Measurements from ENCODE around the gene NR3C2.

DNA sequence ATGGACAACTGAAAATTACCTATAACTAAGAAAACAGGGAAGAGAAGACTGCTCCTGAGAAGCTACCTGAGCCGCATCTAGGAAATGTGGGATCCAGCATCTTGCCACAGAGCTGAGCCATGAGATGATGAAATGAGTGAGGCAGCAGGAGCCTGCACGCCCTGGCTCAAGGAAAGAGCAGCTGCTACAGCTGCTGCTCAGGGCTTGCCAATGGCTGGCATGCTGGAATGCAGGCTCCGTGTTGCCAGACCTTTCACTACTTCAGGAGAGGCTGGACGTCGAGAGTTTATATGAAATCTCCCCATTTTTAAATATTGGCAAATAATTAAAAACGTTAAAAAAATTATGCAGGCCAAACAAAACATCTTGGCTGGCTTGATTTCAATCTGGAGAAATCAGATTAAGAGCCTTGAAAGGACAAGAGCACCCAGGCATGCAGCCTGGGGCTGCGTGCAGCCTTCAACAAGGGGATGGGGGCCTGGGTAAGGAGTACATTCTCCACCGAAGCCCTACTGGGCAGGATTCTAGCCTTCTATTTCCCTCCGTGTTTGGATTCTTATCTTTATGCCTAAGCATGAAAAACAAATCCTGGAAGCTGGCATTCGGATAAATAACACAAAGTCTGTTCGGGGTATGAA, 227.6 kb downstream of the NR3C2 start:
- TF ChIP-seq, protein P1, sequence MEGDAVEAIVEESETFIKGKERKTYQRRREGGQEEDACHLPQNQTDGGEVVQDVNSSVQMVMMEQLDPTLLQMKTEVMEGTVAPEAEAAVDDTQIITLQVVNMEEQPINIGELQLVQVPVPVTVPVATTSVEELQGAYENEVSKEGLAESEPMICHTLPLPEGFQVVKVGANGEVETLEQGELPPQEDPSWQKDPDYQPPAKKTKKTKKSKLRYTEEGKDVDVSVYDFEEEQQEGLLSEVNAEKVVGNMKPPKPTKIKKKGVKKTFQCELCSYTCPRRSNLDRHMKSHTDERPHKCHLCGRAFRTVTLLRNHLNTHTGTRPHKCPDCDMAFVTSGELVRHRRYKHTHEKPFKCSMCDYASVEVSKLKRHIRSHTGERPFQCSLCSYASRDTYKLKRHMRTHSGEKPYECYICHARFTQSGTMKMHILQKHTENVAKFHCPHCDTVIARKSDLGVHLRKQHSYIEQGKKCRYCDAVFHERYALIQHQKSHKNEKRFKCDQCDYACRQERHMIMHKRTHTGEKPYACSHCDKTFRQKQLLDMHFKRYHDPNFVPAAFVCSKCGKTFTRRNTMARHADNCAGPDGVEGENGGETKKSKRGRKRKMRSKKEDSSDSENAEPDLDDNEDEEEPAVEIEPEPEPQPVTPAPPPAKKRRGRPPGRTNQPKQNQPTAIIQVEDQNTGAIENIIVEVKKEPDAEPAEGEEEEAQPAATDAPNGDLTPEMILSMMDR (IDR thresholded peaks at IDR 0.05; ENCODE audit: insufficient read depth, low read length, poor library complexity, severe bottlenecking), result no peak
- TF ChIP-seq EZH2phosphoT487 (conservative IDR thresholded peaks at IDR 0.05; ENCODE audit: low read length), result no peak
